Hepatocyte (in vitro differentiated cells): ENCODE results near the gene NOTCH1. TPM values are rescaled to one million over a fixed set of nuclear protein-coding genes. Genes with fewer than 3 reads are reported as not detected.

Source experiments
- DNase-seq: peaks from one replicate; pipeline ENCODE4 v3.0.0-alpha.2; 2016; ENCODE audit warnings: low spot score
- H2AFZ ChIP-seq: fragments of 200-600 bp; sonication (generic); 2 replicates; pipeline ENCODE4 v1.6.0; 2016; ENCODE audit warnings: antibody characterized with exemption, mild to moderate bottlenecking
- H3K27ac ChIP-seq: fragments of 200-600 bp; sonication (generic); 2 replicates; pipeline ENCODE4 v1.5.1; 2016; ENCODE audit warnings: mild to moderate bottlenecking
- H3K27me3 ChIP-seq: fragments of 200-600 bp; sonication (generic); 2 replicates; pipeline ENCODE4 v1.6.1; 2016
- H3K36me3 ChIP-seq: fragments of 200-600 bp; sonication (generic); replicated peaks from 2 replicates; pipeline ENCODE4 v1.5.1; 2016; ENCODE audit warnings: low read depth; ENCODE audit not compliant: insufficient read depth
- H3K4me1 ChIP-seq: fragments of 200-600 bp; sonication (generic); 2 replicates; pipeline ENCODE4 v1.5.1; 2016; ENCODE audit warnings: mild to moderate bottlenecking, moderate library complexity; ENCODE audit not compliant: insufficient read depth
- H3K4me2 ChIP-seq: fragments of 200-600 bp; sonication (generic); 2 replicates; pipeline ENCODE4 v1.6.0; 2016
- H3K4me3 ChIP-seq: fragments of 200-600 bp; sonication (generic); 2 replicates; pipeline ENCODE4 v1.5.1; 2016; ENCODE audit warnings: mild to moderate bottlenecking
- H3K79me2 ChIP-seq: fragments of 200-600 bp; sonication (generic); 2 replicates; pipeline ENCODE4 v1.6.0; 2017; ENCODE audit warnings: mild to moderate bottlenecking
- H3K9me2 ChIP-seq: fragments of 200-600 bp; sonication (generic); replicated peaks from 2 replicates; pipeline ENCODE4 v1.6.0; 2017; ENCODE audit warnings: mild to moderate bottlenecking; ENCODE audit not compliant: insufficient read depth
- H3K9me3 ChIP-seq: fragments of 200-600 bp; sonication (generic); 2 replicates; pipeline ENCODE4 v1.5.1; 2016; ENCODE audit warnings: low read depth, mild to moderate bottlenecking
- H4K20me1 ChIP-seq: fragments of 200-600 bp; sonication (generic); 2 replicates; pipeline ENCODE4 v1.6.0; 2016; ENCODE audit warnings: mild to moderate bottlenecking; ENCODE audit not compliant: insufficient read depth, poor library complexity, severe bottlenecking
- EZH2 ChIP-seq: fragments of 200-600 bp; sonication (generic); IDR thresholded peaks from 2 replicates; pipeline ENCODE4 v1.6.1; 2016; ENCODE audit warnings: antibody characterized with exemption, mild to moderate bottlenecking, borderline replicate concordance
- EZH2phosphoT487 ChIP-seq: fragments of 200-600 bp; sonication (generic); IDR thresholded peaks from one replicate; pipeline ENCODE4 v1.6.1; 2018; ENCODE audit warnings: antibody characterized with exemption, mild to moderate bottlenecking, low read depth, moderate library complexity; ENCODE audit not compliant: unreplicated experiment, severe bottlenecking
- WGBS: methylation state at CpG from one replicate; pipeline ENCODE4 v1.1.6; 2016; ENCODE audit warnings: low lambda C conversion rate; ENCODE audit errors: missing lambda C conversion rate; 5-methylcytosine and 5-hydroxymethylcytosine counted together
- polyA plus RNA-seq: library from polyadenylated mRNA; unstranded; fragments of >200 nt; fragmentation: Nextera tagmentation; extraction: Ambion mirVana; gene quantifications from 2 replicates; pipeline ENCODE4 v1.2.1, GENCODE V29; 2016
- total RNA-seq: library from RNA; depleted of rRNA; stranded (reverse); fragments of >200 nt; gene quantifications from 2 replicates; pipeline ENCODE4 v1.2.3, GENCODE V29; 2014
- TF ChIP-seq, protein P1 (sequence below): fragments of 200-600 bp; sonication (generic); IDR thresholded peaks from 2 replicates; pipeline ENCODE4 v1.5.1; 2016; ENCODE audit warnings: antibody characterized with exemption, mild to moderate bottlenecking; ENCODE audit not compliant: poor library complexity

Gene NOTCH1
- total and polyA plus RNA-seq, 2 experiments from 2014 or later = 5.3 to 6.5 TPM

DNA sequence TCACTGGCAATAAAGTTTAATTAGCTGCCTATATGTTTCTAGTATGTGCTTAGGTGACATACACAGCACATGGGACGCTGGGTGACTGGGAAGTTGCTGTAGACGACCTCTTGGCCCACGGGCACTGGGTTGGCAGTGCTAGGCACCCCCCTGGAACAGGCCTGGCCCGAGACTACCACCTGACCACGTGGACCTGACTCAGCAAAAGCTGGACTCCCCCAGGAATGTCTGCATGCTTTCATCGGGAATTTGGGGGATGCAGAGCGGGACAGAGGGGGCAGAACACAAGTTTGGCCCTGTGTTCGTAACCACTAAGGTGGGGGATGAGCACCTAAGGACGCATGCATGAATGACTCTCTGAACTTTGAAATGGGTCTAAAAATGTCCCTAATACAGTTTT lies 89.6 kb downstream of the NOTCH1 start:
- no peaks in the 10 kb centered on the region for H3K9me3 ChIP-seq
- 96% methylated on average over 9 of the region's 9 CpGs for WGBS
- H3K4me2 ChIP-seq = no peak overlapping the region
- no peak overlapping the region for H2AFZ ChIP-seq
- DNase-seq = no peak
- TF ChIP-seq EZH2 (no peak), EZH2phosphoT487 (no peak)
- TF ChIP-seq, protein P1, sequence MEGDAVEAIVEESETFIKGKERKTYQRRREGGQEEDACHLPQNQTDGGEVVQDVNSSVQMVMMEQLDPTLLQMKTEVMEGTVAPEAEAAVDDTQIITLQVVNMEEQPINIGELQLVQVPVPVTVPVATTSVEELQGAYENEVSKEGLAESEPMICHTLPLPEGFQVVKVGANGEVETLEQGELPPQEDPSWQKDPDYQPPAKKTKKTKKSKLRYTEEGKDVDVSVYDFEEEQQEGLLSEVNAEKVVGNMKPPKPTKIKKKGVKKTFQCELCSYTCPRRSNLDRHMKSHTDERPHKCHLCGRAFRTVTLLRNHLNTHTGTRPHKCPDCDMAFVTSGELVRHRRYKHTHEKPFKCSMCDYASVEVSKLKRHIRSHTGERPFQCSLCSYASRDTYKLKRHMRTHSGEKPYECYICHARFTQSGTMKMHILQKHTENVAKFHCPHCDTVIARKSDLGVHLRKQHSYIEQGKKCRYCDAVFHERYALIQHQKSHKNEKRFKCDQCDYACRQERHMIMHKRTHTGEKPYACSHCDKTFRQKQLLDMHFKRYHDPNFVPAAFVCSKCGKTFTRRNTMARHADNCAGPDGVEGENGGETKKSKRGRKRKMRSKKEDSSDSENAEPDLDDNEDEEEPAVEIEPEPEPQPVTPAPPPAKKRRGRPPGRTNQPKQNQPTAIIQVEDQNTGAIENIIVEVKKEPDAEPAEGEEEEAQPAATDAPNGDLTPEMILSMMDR = no peak
- no peak overlapping the region for H3K4me3 ChIP-seq
- H3K27me3 ChIP-seq = no peaks in the 10 kb centered on the region
- no peaks in the 10 kb centered on the region for H4K20me1 ChIP-seq
- no peak overlapping the region for H3K27ac ChIP-seq
- no peaks in the 10 kb centered on the region for H3K36me3 ChIP-seq
- no peaks in the 10 kb centered on the region for H3K4me1 ChIP-seq
- H3K9me2 ChIP-seq = no peaks in the 10 kb centered on the region
- no peaks in the 10 kb centered on the region for H3K79me2 ChIP-seq

DNA sequence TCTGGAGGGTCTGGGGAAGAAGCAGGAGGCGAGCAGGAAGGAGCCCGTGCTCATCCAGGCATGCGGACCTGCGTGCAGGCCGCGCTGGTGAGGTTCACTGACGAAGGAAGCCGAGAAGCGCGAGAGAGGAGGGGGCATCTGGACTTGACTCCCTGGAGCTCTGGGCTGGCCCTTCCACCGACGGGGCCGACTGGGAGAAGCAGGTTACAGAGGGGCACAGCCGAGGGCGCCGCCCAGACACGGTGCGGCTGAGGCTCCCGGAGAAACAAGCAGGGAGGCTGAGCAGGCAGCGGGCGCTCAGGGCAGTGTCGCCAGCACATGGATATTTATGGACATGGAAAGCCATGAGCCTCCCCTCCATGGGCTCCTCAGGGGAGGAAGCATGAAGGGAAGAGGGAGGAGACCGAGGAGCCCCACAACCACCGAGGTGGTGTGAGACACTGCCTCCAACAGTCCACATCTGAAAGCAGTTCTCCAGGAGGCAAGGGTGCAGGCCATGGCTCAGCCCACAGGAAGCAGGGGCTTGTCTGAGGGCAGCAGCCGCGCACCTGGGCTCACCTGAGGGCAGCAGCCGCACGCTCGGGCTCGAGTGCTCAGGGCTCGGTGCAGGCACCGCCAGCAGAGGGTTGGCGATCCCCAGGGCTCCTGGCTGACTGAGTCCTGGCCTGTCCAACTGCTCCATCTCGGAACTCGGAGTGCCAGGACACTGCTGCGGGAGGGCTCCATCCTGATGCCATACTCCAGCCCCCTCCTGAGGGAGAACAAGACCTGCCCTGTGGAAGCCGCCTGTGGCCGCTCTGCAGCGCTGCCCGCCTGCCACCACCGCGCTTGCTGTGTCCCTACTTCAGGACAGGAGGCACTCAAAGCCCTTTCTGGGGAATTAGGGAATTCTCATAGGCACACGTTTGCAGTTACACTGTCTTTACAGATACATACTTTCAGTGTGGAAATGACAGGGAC lies 90.5 kb downstream of the NOTCH1 start:
- H3K27me3 ChIP-seq = no peaks in the 10 kb centered on the region
- 97% methylated on average over 43 of the region's 43 CpGs for WGBS
- H4K20me1 ChIP-seq = no peaks in the 10 kb centered on the region
- no peaks in the 10 kb centered on the region for H3K4me1 ChIP-seq
- H3K4me2 ChIP-seq = no peak overlapping the region
- no peak for TF ChIP-seq EZH2phosphoT487
- TF ChIP-seq EZH2 = no peak
- TF ChIP-seq, protein P1 = no peak
- H3K9me2 ChIP-seq = no peaks in the 10 kb centered on the region
- no peak overlapping the region for H3K27ac ChIP-seq
- no peaks in the 10 kb centered on the region for H3K9me3 ChIP-seq
- H3K4me3 ChIP-seq = no peak overlapping the region
- no peaks in the 10 kb centered on the region for H3K79me2 ChIP-seq
- DNase-seq = no peak
- H2AFZ ChIP-seq = no peak overlapping the region
- H3K36me3 ChIP-seq = no peaks in the 10 kb centered on the region

DNA sequence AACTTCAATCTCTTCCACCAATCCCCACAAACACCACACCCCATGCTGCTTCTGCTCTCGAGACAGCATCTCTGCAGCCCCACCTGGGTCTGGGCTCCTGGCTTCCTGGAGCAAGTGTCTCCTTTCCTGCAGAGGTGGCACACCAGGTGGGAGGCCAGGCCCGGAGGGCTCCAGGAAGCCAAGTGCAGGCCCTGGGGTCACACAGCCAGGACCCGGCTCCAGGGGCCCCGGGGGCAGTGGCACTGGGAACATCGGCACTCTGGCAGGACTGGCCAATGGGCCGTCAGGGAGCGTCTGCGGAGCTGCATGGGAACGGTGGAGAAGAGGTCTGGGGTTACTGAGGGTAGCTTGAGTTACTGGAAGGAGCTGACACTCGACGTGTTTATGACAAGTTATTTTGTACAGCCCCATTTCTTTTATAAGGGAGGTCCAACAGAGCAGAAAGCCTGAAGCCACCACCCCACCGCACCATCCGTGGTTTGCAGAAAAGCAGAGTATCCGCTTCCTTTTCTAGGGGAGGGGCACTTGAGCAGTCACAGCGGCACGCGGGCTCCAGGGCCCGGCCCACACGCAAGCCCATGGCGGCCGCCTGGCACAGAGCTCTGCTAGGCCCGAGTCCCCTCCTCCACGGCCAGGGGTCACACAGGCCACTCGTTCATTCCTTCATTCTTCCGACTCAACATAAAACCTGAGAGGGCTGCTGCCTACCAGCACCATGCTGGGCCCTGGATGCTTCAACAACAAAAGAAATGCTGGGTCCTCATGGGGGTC lies 91.6 kb downstream of the NOTCH1 start:
- Histone ChIP-seq H3K9me2 (no peaks in the 10 kb centered on the region), H3K36me3 (no peaks in the 10 kb centered on the region), H3K79me2 (no peaks in the 10 kb centered on the region), H3K27me3 (no peaks in the 10 kb centered on the region), H3K4me2 (no peak overlapping the region), H4K20me1 (no peaks in the 10 kb centered on the region), H2AFZ (no peak overlapping the region), H3K9me3 (no peaks in the 10 kb centered on the region), H3K4me3 (no peak overlapping the region), H3K4me1 (no peaks in the 10 kb centered on the region), H3K27ac (no peak overlapping the region)
- no peak for DNase-seq
- WGBS = 95% methylated on average over 25 of the region's 25 CpGs
- TF ChIP-seq EZH2 (no peak), EZH2phosphoT487 (no peak)
- TF ChIP-seq, protein P1 = no peak
